ENCODE results near the gene CATSPERZ.

The CATSPERZ gene

DNA sequence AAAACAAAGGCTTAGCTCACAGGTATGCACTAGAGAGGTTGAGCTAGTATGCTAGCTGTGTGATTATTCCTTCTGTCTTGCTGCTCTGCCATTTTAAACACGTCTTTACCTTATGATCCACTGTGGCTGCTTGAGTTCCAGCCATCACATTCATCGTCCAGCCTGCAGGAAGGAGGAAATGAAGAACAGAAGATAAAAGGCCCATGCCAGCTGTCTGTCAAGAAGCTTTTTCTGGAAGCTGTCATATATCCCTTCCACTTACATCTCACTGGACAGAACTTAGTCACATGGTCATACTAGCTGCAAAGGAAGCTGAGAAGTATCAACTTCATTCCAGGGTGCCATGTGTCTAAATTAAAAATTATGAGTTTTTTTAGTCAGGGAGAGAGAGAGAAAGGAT is 27.2 kb downstream of the CATSPERZ start:
- H3K4me3 ChIP-seq (replicated peaks; ENCODE audit: low read depth, low read length), result no peak overlapping the region
- TF ChIP-seq, protein P1, sequence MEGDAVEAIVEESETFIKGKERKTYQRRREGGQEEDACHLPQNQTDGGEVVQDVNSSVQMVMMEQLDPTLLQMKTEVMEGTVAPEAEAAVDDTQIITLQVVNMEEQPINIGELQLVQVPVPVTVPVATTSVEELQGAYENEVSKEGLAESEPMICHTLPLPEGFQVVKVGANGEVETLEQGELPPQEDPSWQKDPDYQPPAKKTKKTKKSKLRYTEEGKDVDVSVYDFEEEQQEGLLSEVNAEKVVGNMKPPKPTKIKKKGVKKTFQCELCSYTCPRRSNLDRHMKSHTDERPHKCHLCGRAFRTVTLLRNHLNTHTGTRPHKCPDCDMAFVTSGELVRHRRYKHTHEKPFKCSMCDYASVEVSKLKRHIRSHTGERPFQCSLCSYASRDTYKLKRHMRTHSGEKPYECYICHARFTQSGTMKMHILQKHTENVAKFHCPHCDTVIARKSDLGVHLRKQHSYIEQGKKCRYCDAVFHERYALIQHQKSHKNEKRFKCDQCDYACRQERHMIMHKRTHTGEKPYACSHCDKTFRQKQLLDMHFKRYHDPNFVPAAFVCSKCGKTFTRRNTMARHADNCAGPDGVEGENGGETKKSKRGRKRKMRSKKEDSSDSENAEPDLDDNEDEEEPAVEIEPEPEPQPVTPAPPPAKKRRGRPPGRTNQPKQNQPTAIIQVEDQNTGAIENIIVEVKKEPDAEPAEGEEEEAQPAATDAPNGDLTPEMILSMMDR (IDR thresholded peaks at IDR 0.05; ENCODE audit: low read length, missing control alignments), result no peak
- no peak for DNase-seq (ENCODE audit: low read depth)

DNA sequence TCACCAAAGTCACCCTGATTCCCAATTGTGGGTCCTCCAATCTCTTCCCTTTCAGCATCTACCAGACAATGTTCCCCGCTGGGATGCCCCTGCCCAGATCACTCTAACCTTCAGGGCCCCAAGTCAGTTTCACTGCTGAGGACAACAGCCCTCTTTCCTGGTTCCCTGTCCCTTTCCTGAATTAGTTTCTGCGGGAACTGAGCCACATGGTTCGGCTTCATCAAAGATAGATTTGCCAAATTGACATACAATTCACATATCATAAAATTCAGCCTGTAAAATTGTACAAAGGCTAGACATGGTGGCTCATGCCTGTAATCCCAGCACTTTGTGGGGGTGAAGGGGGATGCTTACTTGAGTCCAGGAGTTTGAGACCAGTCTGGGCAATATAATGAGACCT is 27.8 kb downstream of the CATSPERZ start:
- no peak overlapping the region for H3K4me3 ChIP-seq (replicated peaks; ENCODE audit: low read depth, low read length)

DNA sequence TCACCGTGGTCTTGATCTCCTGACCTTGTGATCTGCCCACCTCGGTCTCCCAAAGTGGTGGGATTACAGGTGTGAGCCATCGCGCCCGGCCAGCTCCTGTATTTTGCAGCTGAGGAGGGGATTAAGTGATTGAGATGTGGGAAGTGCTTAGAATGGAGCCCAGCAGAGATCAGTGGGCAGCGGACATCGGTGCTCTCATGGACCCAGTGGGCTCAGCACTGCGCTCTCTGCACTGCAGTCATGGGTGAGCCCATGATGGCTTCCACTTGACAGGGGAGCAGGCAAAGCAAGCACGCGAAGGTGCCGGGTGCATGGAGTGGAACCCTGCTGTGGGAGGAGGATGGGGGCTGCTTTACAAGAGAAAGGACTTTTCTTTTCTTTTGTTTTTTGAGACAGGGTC is 30.7 kb downstream of the CATSPERZ start:
- no peak overlapping the region for H3K4me3 ChIP-seq (replicated peaks; ENCODE audit: low read depth, low read length)

More for the DNA sequence above, 27.8 kb downstream of the CATSPERZ start:
- TF ChIP-seq, protein P1 (IDR thresholded peaks at IDR 0.05; ENCODE audit: low read length, missing control alignments), result no peak
- no peak for DNase-seq (ENCODE audit: low read depth)

DNA sequence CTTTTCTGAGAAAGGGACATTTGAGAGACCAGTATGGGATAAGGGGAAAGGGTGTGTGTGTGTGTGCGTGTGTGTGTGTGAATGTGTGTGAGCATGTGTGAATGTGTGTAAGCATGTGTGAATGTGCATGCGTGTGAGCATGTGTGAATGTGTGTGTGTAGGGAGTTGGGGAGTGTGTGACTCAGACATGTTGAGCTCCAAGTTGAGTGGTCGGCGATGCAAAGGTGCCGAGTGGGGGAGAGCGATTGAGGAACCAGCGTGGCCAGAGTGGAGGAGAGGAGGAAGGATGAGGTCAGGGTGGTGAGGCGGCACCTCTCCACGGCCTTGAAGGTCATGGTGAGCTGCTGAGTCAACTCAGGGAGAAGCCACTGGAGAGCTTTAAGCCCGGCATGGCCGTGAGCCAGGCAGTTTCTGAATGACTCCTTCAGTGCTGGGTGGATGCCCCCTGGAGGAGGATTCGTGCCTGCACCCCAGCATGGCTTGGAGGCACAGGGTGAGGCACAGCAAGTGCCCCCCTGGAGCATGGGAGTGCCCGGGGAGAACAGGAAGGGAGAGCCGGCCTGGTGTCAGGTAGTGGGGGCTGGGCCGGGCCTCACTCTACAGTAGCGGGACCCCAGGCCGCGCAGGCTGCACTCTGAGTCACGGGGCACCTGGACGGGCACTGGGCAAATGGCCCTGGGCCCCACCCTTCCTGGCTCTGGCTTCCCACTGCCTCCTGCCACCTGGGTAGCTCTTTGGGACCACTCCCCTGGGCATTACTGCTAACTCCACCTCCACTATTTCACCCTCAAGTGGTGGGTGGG is 31.6 kb downstream of the CATSPERZ start:
- TF ChIP-seq, protein P1 (IDR thresholded peaks at IDR 0.05; ENCODE audit: low read length, missing control alignments), result peak; percentile 77
- DNase-seq (ENCODE audit: low read depth), result peak; percentile 85
- no peak overlapping the region for H3K4me3 ChIP-seq (replicated peaks; ENCODE audit: low read depth, low read length)

More for the DNA sequence above, 30.7 kb downstream of the CATSPERZ start:
- TF ChIP-seq, protein P1 (IDR thresholded peaks at IDR 0.05; ENCODE audit: low read length, missing control alignments), result no peak
- DNase-seq (ENCODE audit: low read depth), result no peak

DNA sequence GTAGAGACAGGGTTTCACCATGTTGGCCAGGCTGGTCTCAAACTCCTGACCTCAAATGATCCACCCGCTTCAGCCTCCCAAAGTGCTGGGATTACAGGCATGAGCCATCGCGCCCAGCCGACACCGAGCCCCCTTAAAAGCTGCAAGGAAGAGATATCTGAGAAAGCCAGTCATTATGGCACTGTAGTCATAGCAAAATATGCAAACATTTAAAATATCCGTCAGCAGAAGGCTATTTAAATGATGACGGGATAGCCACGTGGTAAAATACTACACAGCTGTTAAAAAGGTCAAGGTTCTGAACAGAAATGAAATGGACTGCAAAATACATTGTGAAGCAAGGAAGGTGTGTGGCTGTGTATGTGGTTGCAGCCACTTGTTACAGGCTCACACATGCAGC is 33.4 kb downstream of the CATSPERZ start:
- DNase-seq (ENCODE audit: low read depth), result no peak
- no peak overlapping the region for H3K4me3 ChIP-seq (replicated peaks; ENCODE audit: low read depth, low read length)
- TF ChIP-seq, protein P1 (IDR thresholded peaks at IDR 0.05; ENCODE audit: low read length, missing control alignments), result no peak

DNA sequence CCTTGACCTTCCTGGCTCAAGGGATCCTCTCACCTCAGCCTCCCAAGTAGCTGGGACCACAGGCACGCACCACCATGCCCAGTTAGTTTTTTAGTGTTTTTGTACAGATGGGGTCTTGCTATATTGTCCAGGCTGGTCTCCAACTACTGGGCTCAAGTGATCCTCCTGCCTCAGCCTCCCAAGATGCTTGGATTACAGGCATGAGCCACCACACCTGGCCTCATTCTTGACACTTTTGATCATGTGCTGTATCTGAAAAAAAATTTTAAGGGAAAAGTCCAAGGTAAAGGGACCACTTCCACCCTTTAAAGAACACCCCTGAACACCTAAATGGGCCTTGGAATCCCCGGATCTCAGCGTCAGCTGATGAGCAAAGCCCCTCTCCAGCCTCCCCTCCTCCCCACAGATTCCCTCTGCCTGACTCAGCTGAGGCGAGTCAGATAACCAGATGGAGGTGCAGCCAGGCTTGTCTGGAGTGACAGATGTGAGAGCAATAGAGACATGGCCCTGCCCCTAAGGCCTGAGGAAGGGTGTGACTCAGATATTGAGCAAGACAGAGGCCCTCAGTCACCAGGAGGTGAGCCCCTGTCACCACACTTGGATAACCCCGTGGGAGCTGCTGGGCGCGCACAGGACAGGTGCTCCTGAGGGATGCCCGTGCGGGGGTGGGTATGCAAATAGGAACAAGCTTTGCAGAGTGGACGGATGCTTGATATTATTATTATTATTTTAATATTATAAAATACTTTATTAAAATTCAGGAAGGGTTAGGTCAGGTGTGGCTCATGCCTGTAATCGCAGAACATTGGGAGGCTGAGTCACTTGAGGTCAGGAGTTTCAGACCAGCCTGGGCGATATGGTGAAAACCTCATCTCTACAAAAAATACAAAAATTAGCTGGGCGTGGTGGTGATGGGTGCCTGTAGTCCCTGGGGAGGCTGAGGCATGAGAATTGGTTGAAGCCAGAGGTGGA is 34.9 kb downstream of the CATSPERZ start:
- DNase-seq (ENCODE audit: low read depth), result peak; percentile 81

More for the DNA sequence above, 34.9 kb downstream of the CATSPERZ start:
- TF ChIP-seq, protein P1 (IDR thresholded peaks at IDR 0.05; ENCODE audit: low read length, missing control alignments), result no peak
- H3K4me3 ChIP-seq (replicated peaks; ENCODE audit: low read depth, low read length), result no peak overlapping the region

Data from fibroblast of pulmonary artery (primary cell).